ENCODE data around the gene C15orf62.

GRCh38 chr15:40773902-40774301 is 4.1 kb downstream of the C15orf62 start:
- TF ChIP-seq CTCF (IDR thresholded peaks at IDR 0.05) (no peak), ZFX (IDR thresholded peaks at IDR 0.05; ENCODE audit: borderline replicate concordance) (no peak)
